ENCODE results near the gene ZNF260.
"Not testable (repeated sequence)": the region's sequence is repeated elsewhere in the genome, so short reads cannot be mapped to it uniquely, and the experiment has no call there.

The ZNF260 gene

DNA sequence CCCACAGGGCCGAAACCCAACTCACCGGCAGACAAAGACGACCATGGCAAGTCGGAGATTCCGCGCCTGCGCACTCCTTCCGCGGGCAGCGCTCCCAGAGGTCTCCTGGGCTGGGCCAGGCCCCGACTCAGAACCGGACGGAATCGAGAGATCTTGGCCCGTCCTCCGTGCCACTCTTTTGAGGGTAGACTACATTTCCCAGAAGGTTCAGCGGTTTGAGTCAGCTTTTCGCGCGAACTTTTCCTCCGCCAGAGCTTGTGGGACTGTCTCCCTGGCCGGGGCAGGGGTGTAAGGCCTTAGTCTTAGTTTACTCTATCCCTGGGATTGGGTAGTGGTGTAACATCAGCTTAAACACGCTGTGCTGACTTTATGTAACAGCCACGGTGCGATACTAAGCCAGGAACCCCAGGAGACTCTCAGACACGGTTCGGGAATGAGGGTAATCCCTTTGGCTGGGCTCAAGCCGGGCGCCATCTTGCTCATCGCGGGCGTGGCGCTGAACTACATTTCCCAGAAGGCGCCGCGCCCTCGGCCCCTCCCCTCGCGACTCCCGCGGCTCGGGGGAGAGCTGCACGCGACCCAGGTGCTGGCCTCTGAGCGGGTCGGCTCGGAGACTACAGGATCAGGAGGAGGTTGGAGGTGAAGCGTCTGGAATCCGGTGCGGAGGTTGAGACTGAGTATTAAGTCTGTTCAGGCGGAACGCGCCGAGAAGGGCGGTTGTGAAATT lies at the start of gene ZNF260:
Gene ZNF260, minus strand, starts transcription at position 78 of the 727 bp plus-strand sequence. CDS start 13,033 bp downstream, outside the sequence.
- DNase-seq = peak; percentile 95

DNA sequence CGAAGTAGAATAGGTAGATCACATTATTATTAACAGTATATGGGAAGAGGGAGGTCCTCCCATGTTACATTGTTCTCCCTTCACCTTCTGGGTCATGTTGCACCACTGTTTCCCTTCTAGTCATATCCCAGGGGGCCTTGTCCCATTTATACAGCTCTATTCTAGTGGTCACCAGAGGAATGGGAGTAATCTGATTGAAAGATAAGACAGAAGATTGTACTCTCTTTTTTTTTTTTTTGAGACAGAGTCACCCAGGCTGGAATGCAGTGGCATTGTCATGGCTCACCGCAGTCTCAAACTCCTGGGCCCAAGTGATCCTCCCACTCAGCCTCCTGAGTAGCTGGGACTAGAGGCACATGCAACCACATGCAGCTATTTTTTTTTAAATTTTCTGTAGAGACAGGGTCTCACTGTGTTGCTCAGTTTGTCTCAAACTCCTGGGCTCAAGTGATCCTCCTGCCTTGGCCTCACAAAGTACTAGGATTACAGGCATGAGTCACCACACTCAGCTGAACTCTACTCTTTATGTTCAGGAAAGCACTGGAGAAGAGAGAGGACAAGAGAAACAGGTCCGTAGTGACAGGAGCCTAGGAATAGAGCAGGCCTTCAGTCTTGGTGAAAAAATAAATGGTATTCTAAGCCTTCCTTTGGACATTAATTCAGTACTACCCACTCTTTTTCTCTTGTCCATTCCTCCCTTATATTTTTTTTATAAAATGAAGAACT lies 49.4 kb upstream of the ZNF260 start:
- DNase-seq = no peak

DNA sequence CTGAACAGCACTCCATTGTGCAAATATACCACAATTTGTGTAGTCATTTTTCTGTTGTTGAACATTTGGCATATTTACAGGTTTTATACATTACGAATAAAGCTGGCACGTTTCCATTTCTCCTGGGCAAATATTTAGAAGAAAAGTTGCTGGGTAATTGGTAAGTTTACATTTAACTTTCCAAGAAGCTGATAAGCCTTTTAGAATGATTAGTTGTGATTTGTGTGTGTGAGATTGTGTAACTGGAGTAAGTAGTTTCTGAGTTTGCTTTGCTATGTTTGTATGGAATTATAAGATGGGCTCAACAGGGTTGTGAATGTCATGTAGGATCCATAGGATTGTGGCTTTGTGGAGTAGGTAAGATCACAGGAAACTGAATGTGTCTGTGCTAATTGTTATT lies 46.7 kb upstream of the ZNF260 start:
- no peak for DNase-seq

DNA sequence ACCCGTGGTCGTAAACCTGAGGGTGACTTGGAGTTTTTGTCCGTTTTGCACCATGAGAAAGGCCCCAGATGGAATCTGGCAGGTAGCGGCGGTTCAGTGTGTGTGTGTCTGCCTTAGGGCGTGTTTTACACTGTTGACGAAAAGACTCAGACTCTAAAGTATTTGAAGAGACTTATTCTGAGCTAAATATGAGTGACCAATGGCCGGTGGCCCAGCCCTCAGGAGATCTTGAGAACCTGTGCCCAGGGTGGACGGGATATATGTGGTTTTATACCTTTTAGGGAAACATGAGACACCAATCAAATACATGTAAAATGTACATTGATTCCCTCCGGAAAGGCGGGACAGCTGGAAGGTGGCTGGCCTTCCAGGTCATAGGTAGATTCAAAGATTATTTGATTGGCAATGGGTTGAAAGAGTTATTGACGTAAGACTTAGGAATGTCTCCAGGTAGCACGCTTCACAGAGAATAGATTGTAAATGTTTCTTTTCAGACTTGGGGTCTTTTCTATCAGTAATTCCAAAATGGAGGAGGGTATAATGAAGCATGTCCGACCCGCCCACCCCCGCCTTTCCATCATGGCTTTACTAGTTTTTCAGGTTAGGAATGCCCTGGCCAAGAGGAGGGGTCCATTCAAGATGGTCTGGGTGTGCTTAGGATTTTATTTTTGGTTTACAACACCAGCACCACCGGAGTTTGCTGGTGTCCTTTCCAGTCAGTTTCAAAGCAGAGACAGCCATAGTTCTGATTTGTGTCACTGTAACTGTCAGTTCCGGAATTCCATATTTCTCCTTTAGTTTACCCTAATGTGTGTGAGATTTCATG lies 46.0 kb upstream of the ZNF260 start:
- DNase-seq = no peak

DNA sequence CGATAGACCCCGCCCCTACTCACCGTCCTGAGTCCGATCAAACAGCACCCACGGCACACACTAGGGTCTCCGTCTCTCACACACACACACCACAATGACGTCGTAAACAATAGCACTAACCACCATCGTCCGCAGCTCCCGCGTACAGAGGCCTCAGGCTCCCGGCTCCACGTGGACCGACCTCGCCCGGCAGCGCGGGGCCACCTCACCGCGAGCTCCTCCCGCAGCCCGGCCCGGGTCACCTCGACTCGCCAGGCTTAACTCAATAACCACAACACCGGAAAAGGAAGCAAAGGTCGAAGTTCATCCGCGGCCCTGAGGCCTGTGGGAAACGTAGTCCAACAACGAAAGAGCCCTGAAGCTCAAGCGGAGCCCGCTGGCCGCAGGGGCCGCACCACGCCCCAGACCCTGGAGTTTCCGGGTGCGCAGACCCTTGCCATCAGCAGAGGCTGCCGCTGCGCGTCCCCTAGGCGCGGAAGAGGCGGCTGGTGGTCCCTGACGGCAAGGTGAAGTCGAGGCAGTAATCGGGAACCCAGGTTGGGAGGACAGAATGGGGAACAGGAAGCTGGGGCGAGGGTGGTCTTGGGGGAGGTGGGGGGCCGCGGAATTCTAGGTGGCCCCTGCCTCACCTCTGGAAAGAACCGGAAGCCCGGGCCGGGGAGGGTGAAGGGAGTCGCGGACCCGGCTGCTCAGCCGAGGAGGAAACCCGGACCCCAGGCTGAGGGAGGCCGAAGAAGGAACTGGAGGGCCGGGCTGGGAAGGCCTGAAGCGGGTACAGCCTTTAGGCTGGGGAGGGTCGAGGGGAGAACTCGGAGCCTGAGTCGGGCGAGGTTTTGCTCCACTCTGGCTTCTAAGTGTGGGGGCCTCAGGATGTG lies 45.2 kb upstream of the ZNF260 start, which contains the start of gene ZNF529:
Gene ZNF529, minus strand, starts transcription at position 273 of the 875 bp plus-strand sequence. CDS start 946 bp downstream, outside the sequence.
- DNase-seq = peak; percentile 90

DNA sequence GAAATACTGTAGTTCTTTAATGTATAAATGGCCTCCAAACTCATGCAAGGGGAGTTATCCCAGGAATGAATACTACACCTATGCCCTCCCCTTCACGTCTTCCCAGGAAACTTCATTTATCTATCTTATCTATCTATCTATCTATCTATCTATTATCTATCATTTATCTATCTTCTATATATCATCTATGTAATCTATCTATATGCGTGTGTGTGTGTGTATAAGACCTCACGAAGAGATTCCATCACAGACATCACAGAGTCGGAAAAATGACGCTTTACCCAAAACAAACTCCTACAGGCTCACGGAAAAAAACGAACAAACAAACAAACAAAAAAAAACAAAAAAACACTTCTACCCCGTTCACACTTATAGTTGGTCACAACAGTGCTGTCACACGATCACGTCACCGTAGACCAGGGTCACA lies 44.5 kb upstream of the ZNF260 start:
- DNase-seq = no peak

DNA sequence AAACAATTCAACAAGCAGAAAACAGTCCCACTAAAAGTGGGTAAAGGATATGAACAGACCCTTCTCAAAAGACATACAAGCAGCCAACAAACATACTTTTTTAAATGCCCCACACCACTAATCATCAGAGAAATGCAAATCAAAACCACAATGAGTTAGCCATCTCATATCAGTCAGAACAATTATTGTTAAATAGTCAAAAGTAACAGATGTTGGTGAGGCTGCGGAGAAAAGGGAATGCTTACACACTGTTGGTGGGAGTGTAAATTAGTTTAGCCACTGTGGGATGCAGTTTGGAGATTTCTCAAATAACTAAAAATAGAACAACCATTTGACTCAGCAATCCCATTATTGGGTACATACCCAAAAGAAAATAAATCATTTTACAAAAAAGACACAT lies 36.3 kb upstream of the ZNF260 start:
- DNase-seq = no peak

DNA sequence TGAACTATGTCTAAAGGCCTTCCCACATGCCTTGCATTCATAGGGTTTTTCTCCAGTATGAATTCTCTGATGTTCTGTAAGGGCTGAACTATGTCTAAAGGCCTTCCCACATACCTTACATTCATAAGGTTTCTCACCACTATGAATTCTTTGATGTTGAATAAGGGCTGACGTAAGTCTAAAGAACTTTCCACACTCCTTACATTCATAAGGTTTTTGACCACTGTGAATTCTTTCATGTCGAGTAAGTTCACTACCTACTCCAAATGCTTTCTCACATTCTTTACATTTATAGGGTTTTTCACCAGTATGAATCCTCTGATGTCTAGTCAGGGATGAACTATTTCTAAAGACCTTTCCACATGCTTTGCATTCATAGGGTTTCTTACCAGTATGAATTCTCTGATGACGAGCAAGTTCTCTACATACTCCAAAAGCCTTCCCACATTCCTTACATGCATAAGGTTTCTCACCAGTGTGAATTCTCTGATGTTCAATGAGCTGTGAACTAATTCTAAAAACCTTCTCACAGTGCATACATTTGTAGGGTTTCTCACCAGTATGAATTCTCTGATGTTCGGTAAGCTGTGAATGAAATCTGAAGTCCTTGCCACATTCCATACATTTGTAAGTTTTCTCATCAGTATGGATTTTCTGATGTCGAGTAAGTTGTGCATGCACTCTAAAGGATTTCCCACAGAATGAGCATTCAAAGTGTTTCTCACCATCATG lies 19.1 kb upstream of the ZNF260 start:
- DNase-seq = no peak

DNA sequence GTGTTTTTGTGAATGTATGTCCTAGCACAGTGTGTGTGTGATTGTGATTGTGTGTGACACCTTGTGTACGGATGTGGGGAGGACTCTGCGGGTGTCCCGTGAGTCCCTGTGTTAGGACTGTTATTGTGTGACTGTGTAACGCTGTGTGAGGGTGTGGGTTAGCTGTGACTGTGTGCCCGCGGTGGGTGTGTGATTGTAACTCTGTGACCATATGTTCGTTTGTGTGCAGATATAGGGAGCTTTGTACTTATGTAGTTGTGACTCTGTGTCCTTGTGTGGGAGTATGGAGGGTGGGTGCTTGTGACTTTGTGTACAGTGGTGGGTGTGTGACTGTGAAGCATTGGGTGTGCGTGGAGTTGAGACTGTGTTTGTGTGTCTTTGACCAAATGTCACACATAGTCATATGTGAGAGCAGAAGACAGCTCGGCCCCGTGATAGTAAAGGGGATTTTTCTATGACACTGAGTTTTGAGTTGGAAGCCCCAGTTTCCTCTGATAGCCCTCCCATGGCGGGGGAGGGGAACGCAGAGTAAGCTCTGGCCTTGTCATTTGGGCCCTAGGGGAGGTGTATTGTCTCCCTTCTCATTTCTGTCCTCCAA lies 949 bp upstream of the ZNF260 start:
- DNase-seq = peak; percentile 27

DNA sequence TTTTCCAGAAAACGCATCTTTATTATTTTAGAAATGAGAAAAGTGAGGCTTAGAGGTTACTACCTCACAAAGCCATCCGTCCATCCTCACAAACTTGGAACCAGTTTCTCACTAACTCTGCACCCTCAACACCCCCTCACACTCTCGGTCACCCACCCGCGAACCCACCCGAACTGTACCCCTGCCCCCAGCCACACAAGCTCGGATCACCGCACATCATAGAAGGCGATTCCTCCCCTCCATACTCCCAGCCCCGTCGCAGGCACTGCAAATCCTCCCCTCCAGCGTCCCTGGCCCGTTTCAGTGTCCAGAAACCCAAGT lies 238 bp downstream of the ZNF260 start:
- DNase-seq = no peak

DNA sequence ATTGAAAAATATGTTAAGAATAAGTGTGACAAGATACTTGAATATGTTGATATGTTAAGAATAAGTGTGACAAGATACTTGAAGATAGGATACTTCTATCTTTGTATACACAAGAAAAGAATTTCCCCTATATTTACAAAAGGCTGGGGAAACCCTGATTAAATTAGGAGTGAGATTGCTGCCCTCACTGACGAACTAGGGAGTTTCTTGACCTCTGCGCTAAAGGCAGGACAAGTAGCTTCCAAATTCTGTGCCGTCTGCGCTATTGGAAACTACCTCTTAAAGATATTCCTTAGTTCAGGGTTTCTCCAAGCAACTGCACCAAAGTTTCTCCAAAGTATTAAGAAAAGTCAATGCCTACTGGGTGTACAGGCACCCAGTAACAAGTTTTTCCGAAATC lies 730 bp downstream of the ZNF260 start:
- no peak for DNase-seq

DNA sequence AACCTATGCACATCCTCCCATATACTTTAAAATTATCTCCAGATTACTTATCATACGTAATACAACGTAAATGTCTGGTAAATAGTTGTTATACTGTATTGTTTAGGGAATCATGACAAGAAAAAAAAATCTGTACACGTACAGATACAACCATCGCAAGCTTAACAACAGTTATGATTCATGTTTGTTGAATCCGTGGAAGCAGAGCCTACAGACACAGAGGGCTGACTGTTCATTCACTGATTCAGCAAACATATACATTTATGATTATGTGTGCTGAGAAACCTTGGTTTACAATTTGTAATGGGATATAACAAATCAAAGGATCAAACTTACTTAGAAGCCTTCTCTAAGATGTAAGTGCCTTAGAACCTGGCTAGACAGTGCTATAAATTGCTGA lies 1.5 kb downstream of the ZNF260 start:
- DNase-seq = no peak

DNA sequence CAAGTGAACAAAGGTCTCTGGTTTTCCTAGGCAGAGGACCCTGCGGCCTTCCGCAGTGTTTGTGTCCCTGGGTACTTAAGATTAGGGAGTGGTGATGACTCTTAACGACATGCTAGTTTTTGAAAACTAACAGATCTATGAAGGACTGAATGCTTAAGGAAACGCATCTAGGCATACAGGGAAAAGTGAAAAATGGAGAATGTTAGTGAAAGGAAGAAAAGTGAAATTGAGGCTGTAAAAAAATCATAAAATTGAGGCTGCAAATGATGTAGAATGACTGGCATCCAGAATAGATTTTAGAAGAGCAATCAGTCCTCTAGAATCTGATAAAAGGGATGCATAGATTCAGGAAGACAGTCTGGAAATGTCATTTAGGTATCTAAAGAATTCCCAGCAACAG lies 3.5 kb downstream of the ZNF260 start:
- no peak for DNase-seq

DNA sequence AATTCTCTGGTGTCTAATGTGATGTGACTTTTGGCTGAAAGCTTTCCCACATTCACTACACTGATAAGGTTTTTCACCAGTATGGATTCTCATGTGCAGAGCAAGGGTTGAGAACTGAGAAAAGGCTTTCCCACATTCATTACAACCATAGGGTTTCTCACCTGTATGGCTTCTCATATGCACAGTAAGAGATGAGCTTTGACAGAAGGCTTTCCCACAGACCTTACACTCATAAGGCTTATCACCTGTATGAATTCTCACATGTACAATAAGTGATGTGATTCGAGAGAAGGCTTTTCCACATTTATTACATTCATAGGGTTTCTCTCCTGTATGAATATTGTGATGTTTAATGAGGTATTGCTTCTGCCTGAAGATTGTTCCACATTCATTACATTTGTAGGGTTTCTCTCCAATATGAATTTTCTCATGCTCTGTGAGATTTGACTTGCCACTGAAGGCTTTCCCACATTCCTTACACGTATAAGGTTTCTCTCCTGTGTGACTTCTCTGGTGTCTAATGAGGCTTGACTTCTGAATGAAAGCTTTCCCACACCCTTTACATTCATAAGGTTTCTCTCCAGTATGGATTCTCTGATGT lies 14.0 kb downstream of the ZNF260 start:
- no peak for DNase-seq

DNA sequence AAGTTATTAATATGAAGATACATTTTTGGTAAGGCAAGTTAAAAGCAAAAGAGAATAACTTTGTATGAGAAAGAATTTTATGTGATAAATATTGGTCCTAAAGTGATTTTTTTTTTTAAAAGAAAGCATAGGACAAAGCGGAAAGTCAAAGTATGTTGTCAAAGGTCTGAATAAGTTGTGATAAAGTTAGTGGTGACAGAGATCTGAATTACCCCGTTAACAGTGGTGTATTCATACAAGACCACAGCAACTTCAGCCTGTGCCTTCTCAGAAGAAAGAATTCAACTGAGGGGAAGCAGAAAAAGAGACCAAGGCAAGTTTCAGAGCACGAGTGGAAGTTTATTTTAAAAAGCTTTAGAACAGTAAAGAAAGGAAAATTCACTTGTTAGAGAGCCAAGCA lies 19.7 kb downstream of the ZNF260 start:
- DNase-seq = no peak

DNA sequence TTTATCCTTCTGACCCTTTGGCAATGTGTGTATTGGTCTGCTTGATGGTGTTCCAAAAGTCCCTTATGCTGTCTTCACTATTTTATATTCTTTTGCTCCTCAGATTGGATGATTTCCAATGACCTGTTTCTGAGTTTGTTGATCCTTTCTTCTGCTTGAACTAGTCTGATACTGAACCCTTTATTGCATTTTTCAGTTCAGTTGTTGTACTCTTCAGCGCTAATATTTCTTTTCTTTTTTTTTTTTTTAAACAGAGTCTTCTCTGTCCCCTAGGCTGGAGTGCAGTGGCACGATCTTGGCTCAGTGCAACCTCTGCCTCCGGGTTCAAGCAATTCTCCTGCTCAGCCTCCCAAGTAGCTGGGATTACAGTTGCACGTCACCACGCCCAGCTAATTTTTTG lies 26.1 kb downstream of the ZNF260 start:
- no peak for DNase-seq

DNA sequence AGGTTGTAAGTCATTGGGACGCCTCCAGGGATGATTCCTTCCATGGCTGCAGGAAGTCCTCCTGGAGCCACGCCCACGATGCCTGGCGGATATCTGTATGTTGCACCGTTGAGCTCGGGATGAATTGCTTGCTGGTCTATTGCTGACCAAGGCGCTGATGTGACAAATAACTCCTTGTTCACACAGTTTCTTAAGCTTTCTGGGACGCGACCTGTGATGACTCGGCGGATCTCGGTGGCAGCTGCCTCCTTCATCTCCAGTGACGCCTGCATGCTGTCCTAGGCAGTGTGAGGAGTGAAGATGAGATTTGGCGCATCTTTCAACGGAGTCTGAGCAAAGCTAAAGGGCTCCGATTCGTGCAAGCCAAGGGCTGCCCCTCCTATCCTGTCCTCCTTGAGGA lies 31.1 kb downstream of the ZNF260 start:
- no peak for DNase-seq

DNA sequence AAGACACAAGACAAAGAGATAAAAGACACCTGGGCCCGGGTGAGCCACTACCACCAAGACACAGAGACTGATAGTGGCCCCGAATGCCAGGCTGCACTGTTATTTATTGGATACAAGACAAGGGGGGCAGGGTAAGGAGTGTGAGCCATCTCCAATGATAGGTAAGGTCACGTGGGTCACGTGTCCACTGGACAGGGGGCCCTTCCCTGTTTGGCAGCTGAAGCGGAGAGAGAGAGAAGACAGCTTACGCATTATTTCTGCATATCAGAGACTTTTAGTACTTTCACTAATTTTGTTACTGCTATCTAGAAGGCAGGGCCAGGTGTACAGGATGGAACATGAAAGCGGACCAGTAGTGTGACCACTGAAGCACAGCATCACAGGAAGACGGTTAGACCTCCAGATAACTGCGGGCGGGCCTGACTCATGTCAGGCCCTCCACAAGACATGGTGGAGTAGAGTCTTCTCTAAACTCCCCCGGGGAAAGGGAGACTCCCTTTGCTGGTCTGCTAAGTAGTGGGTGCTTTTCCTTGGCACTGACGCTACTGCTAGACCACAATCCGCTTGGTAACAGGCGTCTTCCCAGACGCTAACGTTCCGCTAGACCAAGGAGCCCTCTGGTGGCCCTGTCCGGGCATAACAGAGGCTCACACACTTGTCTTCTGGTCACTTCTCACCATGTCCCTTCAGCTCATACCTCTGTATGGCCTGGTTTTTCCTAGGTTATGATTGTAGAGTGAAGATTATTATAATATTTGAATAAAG lies 35.2 kb downstream of the ZNF260 start:
- DNase-seq = peak; percentile 41

DNA sequence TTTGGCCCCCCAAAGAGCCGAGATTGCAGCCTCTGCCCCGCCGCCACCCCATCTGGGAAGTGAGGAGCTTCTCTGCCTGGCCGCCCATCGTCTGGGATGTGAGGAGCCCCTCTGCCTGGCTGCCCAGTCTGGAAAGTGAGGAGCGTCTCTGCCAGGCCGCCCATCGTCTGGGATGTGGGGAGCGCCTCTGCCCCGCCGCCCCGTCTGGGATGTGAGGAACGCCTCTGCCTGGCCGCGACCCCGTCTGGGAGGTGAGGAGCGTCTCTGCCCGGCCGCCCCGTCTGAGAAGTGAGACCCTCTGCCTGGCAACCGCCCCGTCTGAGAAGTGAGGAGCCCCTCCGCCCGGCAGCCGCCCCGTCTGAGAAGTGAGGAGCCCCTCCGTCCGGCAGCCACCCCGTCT lies 37.2 kb downstream of the ZNF260 start:
- DNase-seq = not testable (repeated sequence)

DNA sequence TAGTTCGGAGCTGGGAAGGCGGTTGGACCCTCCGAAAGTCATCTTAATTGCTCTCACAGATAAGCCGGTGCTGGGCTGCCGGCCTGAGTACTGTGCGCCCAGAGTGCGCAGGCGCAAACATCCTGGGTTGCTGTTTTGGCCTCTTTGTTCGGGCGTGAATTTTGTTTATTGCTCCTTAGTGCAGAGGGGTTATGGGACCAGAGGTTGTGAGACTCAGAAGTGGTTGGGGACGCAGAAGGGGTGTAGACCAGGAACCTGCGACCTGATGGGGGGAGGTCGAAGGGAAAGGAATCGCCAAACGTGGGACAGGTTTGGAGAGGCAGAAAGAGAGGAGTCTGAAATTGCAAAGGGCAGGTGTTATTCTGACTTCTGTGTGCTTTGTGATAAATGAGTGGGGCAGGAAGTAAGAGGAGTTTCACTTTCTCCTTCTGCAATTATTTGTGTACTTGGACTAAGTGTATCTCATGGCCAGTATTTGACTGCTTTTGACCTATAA lies 38.1 kb downstream of the ZNF260 start:
- DNase-seq = peak; percentile 83
